NCI-H2081 (cell line): ENCODE results near the gene NKD1.
"Not testable (repeated sequence)": the region's sequence is repeated elsewhere in the genome, so short reads cannot be mapped to it uniquely, and the experiment has no call there.

Experiments
- DNase-seq, 2 experiments: peaks; one replicate each; lab custom pipeline; 2025; lab: John Stamatoyannopoulos, UW

NKD1 gene

DNA sequence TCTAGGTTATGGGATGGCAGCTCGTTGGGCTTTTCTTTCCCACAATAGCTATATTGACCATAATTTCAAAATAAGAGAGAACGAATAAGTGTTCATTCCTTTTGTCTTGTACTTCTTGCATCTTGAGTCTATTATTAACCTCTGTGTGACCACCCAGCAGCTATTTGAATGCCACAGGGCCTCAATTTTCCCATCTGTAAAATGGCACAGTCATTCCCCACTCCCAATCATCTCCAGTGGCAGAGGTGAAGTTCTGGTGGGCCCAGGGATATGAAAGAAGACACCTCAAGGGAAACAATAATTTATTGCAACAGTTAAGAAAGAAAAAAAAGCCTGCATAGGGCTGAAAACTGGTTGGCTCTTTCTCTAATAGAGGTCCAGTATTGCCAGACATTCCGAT lies 28.6 kb upstream of the NKD1 start:
- DNase-seq, result no peak

- no peak for DNase-seq
Observed at GRCh38 chr16:50520451-50521245, 27.5 kb upstream of the NKD1 start.

- DNase-seq, result no peak
Observed at GRCh38 chr16:50521246-50521900, 26.8 kb upstream of the NKD1 start.

DNA sequence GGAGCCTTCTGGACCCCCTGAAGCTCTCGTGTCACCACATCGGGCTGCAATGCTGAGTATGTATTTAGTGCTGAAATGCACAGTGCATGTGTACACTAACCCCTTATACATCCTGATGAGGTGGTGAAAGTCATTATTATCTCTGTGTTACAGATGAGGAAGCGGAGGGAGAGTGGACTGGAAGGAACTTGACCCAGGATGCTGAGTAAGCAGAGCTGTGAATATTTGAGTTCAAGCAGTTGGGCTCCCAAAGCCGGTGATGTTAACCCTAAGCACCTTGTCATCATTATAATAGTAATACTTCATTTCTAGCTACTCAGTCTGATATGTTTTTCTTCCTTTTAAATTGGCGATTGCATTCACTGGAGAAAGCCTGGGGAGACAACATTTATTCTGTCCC lies 25.9 kb upstream of the NKD1 start:
- no peak for DNase-seq

DNA sequence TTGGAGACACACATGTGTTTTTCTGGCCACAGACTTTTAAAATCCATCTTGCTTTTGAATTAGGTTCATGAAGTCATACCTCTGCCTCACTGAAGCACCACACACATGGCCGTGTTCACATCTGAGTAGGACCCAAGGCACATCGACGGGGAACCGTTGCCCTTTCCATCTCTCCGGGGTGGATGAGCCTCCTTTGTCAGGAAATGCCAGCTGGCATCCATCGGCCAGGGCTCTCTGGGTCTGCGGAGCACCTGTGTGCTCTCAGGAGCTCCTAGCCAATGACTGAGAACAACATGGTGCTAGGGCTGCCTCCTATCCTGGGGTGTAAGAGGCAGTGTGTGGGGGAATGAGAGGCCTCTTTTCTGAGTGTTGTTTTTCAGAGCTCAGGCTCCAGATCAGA lies 24.5 kb upstream of the NKD1 start:
- no peak for DNase-seq

DNA sequence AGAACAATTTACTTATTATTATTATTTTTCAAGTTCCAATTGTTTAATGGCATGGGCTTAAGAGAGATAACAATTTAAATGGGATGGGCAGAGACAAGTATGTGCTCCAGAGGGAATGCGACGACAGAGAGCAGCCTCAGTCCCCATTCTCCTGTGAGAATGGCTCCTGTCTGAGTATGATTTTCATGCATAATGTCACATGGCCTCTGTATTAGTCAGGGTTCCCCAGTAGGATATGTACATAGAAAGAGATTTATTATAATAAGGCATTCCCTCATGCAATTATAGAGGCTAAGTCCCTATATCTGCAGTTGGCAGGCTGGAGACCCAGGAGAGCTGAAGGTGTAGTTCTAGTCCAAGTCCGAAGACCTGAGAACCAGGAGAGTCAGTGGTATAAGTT lies 22.9 kb upstream of the NKD1 start:
- DNase-seq, result no peak

DNA sequence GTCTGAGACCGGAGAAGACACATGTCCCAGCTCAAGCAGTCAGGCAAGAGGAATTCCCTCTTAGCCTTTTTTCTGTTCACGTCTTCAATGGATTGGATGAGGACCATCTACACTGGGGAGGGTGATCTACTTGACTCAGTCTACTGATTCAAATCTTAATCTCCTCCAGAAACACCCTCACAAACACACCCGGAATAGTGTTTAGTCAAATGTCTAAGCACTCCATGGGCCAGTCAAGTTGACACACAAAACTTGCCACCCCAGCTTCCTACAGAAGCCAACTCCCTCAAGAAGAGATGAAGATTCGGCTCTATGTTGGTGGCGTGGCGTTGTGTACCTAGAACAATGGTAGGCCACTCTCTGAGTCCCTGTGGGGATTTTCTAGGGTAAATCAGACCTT lies 22.5 kb upstream of the NKD1 start:
- DNase-seq, result no peak

DNA sequence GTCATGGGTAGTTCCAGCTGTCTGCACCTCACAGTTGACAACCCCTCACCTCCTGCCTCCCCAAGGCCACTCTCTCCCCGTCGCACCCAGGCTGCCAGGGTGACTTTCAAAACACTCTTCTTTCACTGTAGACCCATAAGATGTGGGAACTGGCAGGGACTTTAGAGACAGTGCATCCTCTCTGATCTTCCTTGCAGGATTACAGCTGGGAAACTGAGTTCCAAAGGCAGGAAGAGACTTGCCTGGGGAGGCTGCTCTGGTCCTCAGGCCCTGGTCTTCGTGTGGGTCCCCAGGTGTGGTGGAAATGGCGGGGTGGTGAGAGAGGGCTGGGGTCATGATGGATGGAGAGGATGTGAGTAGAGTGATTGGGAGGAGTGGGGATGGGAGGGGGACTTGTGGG lies 21.9 kb upstream of the NKD1 start:
- DNase-seq, result no peak

DNA sequence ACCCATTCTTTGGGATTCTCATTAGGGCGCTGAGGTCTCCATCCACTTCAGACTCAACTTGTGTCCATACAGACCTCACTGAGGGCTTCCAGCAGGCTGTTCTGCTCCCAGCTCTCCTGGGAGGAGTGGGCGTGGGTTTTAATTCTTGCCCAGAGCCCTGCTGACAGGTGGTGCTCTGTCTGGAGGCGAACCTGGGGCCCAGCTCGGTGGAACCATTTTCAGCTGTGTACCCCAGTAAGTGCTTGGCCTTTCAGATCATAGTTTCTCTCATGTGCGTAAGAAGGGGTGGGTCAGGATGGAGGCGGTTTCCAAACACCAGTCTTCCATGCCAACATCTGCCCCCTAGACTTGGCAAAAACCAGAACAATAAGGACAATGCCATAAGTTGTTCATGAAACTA lies 21.4 kb upstream of the NKD1 start:
- no peak for DNase-seq

GRCh38 chr16:50528820-50529219 lies 19.4 kb upstream of the NKD1 start:
- no peak for DNase-seq

DNA sequence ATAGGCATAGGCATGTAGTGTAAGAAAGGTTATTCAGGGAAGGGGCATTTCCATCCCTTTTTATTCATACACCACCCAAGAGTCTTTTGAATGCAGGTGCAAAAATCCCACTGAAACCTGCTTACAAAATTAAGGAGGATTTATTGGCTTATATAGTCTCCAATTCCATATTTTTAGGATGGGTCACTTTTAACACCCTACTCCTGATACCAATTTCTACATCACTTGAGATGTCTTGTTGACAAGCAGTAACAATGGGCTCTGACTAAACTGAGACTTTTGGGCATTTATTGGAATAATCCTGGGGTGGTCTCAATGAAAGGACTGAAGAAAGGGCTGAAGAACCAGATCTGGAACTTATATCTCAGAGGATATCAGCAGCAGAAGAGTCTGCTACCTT lies 18.9 kb upstream of the NKD1 start:
- DNase-seq, result no peak

DNA sequence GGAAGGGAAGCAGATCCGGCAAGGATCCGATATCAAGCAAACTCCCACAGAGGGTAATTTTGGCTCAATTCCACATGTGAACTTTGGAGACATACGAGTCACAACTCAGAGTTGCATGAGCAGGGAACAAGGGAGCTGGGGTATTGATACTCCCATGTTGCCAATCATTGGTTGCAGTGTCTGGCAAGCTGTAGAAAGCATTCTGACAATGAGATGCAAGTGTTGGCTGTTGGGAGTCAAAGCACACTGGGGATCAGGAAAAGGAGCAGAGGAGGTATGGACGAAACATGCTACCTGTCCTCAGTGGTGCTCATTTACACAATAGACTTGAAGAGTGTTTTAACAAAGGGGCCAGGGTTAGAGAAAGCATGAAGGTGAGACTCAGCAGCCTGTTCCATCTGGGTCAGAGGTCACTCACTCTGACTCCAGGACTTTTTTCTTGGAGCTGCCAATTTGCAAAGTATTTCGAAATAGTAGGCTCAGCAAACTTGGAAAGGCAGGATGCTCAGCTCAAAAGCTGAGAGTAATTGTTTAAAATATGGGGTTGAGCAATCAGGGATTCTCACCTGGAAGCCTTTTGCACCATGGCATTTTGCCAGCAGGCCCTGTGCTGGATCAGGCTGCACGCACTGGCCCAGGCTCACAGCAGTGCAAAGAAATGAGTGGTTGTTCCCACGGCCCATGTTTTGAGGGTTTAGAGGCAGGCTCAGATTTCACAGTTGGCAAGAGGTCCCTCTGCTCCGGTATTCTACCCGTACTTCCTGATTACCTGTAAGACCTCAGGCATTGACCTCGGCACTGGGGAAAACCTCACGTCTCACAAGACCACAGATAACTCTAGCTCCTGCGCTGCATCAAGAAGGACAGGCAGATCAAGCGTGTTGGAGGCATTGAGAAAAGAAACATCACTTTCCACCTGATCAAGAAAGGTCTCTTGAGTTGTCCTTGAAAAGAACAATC lies 17.6 kb upstream of the NKD1 start:
- DNase-seq, result no peak

- DNase-seq, result no peak
Observed at GRCh38 chr16:50531359-50531758, 16.8 kb upstream of the NKD1 start.

GRCh38 chr16:50531901-50532300 lies 16.3 kb upstream of the NKD1 start:
- no peak for DNase-seq

- no peak for DNase-seq
Observed at GRCh38 chr16:50532576-50532975, 15.6 kb upstream of the NKD1 start.

DNA sequence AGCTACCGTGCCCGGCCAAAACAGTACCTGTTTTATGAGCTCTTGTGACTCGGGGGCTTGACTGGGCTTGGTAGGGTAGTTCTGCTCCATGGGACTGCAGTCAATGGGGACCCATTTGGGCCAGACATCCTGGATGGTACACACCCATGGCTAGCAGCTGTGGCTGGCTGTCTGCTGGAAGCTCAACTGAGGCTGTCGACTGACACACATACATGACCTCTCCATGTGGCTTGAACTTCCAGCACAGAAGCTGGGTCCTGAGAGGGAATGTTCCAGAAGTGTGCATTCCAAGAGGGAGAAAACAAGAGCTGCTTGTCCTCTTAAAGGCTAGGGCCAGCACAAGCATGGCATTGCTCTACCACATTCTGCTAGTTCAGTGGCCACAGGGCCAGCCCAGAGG lies 14.9 kb upstream of the NKD1 start:
- no peak for DNase-seq

GRCh38 chr16:50534091-50534490 lies 14.1 kb upstream of the NKD1 start:
- DNase-seq, result no peak

DNA sequence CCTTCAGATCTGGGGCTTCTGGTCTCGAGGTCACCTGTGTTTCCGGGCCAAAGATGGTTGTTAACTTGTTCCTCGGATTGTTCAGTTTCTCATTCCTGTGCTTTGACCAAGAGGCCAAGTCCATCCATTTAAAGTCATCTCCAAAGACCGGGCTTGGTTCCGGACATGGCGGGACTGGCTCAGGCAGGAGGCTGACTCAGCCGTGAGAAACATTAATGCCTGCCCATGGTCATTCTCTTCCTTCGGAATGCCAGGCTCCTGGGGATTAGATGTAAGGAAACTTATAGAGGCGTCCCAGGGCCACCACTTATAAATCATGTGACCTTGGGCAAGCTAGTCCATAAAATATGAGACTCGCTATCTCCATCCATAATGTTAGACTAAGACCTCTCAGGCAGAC lies 13.6 kb upstream of the NKD1 start:
- DNase-seq, result no peak

DNA sequence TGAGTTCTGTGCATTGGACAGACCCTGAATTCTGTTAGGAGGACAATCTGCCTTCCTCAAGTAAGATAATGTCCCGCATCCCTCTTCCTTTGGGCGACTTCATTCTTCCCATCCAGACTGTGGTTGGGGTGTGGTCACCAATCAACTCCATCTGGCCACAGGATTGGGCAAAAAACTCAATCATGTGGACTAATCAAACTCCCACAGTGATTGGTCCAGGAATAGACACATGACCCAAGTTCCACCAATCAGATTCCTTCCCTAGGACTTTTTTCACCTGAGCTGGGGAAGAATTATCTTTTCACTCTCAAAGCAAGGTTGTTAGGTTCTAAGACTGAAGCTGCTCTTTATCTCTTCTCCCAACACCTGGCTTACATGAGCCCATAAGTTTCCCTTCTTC lies 13.2 kb upstream of the NKD1 start:
- no peak for DNase-seq

DNA sequence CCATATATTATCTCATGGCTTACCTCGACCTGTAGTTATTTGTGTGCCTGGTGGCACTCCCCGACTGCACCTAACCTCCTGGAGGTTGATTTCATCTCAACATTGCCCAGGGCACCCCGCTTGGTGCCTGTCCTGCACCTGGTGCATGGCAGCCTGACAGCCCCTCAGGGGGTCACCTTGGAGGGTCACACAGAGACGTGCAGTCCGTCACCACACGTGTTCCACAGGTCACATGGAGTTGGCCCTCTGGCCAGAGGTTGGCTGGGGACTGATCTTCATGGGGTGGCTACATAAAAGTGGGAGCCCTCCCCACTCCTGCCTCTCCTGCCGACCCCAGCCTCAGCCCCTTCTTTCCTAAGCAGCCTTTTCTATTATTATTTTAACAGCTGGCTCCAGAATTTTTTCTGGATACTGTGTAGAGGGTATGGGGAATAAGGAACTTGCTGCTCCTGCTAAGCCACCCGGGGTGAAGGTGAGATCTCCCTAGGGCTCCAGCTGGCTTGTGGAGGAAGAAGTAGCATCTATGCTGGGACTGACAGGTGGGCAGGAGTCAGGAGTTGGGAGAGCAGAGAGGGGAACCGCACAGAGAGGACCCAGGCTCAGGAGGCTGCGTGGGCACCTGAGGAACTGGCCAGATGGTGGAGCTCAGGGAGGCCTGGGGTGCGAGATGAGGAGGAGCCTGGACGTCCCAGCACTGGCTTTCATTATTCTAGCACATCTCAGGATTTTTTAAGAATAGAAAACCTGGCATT lies 12.5 kb upstream of the NKD1 start:
- no peak for DNase-seq

DNA sequence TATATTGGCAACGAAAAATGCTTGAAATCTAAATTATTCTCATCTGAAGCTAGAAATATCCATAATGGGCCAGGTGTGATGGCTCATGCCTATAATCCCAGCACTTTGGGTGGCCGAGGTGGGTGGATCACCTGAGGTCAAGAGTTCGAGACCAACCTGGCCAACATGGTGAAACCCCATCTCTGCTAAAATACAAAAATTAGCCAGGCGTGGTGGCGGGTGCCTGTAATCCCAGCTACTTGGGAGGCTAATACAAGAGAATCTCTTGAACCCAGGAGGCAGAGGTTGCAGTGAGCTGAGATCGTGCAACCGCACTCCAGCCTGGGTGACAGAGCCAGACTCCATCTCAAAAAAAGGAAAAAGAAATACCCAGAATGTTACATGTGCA lies 11.9 kb upstream of the NKD1 start:
- DNase-seq, result not testable (repeated sequence)
